ENCODE measurements around the gene YPEL3.

The YPEL3 gene

GRCh38 chr16:30049871-30050270, 46.1 kb downstream of the YPEL3 start:
- no peak overlapping the region for H3K4me3 ChIP-seq (ENCODE audit: low read length)
- H3K27me3 ChIP-seq (ENCODE audit: insufficient read depth, low read length): no peaks in the 10 kb centered on the region; the same call in 1 of the 2 replicates
- H3K9me3 ChIP-seq (ENCODE audit: insufficient read depth, low read depth, low read length): no peaks in the 10 kb centered on the region
- H3K36me3 ChIP-seq (ENCODE audit: insufficient read depth, low read depth, low read length): no peaks in the 10 kb centered on the region
- no peak overlapping the region for H3K9ac ChIP-seq (ENCODE audit: low read depth, low read length)
- no peak overlapping the region for H3K27ac ChIP-seq (ENCODE audit: low read length)
- no peaks in the 10 kb centered on the region for H3K4me1 ChIP-seq (ENCODE audit: insufficient read depth, low read length)

- Histone ChIP-seq H3K4me3 (ENCODE audit: low read length) (no peak overlapping the region), H3K9ac (ENCODE audit: low read depth, low read length) (no peak overlapping the region), H3K36me3 (ENCODE audit: insufficient read depth, low read depth, low read length) (no peaks in the 10 kb centered on the region), H3K27ac (ENCODE audit: low read length) (no peak overlapping the region), H3K4me1 (ENCODE audit: insufficient read depth, low read length) (no peaks in the 10 kb centered on the region), H3K27me3 (ENCODE audit: insufficient read depth, low read length) (no peaks in the 10 kb centered on the region), H3K9me3 (ENCODE audit: insufficient read depth, low read depth, low read length) (no peaks in the 10 kb centered on the region)
Measured at GRCh38 chr16:30046588-30046987, 49.4 kb downstream of the YPEL3 start.

DNA sequence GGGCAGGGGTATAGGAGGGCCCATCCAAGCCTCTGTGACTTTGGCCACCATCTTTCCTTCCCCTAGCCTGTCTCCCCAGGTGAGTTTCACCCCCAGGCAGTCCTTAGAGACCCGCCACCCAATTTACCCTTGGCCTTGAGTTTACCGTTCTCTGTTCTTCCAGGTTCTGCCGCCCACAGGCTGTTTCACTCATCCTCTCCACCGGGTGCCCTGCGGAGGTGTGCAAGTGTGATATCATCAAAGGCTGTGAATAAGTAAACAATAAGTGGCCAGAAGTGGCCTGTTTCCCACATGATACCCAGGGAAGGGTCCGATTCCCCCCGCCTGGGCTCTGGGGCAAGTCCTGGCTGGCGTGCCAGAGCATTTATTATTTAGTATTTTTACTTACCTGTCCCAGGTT, 49.8 kb downstream of the YPEL3 start:
- no peak overlapping the region for H3K4me3 ChIP-seq (ENCODE audit: low read length)
- no peak overlapping the region for H3K27ac ChIP-seq (ENCODE audit: low read length)
- no peak overlapping the region for H3K9ac ChIP-seq (ENCODE audit: low read depth, low read length)
- no peaks in the 10 kb centered on the region for H3K36me3 ChIP-seq (ENCODE audit: insufficient read depth, low read depth, low read length)
- no peaks in the 10 kb centered on the region for H3K9me3 ChIP-seq (ENCODE audit: insufficient read depth, low read depth, low read length)
- no peaks in the 10 kb centered on the region for H3K4me1 ChIP-seq (ENCODE audit: insufficient read depth, low read length)
- no peaks in the 10 kb centered on the region for H3K27me3 ChIP-seq (ENCODE audit: insufficient read depth, low read length)

All from iPS-20b (cell line).